Neutrophil (primary cell): ENCODE measurements around the gene ERRFI1.

Experiments used
- H3K27ac ChIP-seq: fragments of 200-600 bp; sonication (generic); 2 replicates; pipeline ENCODE4 v1.5.1; 2016; ENCODE audit warnings: mild to moderate bottlenecking, moderate library complexity
- H3K27me3 ChIP-seq: fragments of 200-600 bp; sonication (generic); 2 replicates; pipeline ENCODE4 v1.6.0; 2016; ENCODE audit warnings: mild to moderate bottlenecking
- H3K36me3 ChIP-seq: fragments of 200-600 bp; sonication (generic); 2 replicates; pipeline ENCODE4 v1.5.1; 2017
- H3K4me1 ChIP-seq, 2 experiments: fragments of 200-600 bp in 1 of 2; sonication (generic) in 1 of 2; 1 replicate in 1 of 2; 2 replicates in 1 of 2; pipeline versions ENCODE4 v1.5.1 to v1.6.1; 2013 to 2016; ENCODE audit warnings: low read depth in 1 of 2, low read length in 1 of 2, mild to moderate bottlenecking in 1 of 2, moderate library complexity in 1 of 2; ENCODE audit not compliant: control insufficient read depth in 1 of 2, insufficient read depth in 1 of 2
- H3K4me3 ChIP-seq, 2 experiments: fragments of 200-600 bp in 1 of 2; sonication (generic) in 1 of 2; 1 replicate in 1 of 2; 2 replicates in 1 of 2; pipeline ENCODE4 v1.5.1; 2013 to 2016; ENCODE audit warnings: low read depth in 1 of 2, low read length in 1 of 2, mild to moderate bottlenecking in 1 of 2, moderate library complexity in 1 of 2
- H3K9me3 ChIP-seq: fragments of 200-600 bp; sonication (generic); 2 replicates; pipeline ENCODE4 v1.5.1; 2016
- TF ChIP-seq, protein P1 (sequence below): fragments of 200-600 bp; sonication (generic); IDR thresholded peaks from 2 replicates; pipeline ENCODE4 v1.5.1; 2016; ENCODE audit warnings: antibody characterized with exemption

The ERRFI1 gene

DNA sequence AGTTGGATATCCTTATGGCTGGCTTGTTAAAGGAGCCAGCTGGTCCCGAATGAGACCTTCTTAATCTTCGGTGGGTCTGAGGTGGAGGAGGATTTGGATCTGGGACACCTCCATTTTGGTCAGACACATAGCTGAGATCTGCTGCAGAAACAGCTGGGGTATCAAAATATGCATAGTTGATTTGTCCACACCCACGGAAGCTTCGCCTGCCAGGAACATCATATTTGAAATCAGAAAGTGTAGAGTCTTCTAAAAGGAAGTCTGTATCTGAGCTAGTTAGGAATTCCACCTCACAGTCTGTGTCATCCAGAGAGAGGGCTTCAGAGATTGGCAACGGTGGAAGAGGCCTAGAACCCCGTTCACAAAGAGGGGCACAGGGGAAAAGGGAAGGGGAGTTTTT is 12.3 kb downstream of the ERRFI1 start:
- H3K9me3 ChIP-seq, result no peaks in the 10 kb centered on the region
- no peak overlapping the region for H3K27ac ChIP-seq
- peaks cover 47% of the 10 kb centered on the region for H3K27me3 ChIP-seq
- no peak overlapping the region for H3K4me3 ChIP-seq
- TF ChIP-seq, protein P1, sequence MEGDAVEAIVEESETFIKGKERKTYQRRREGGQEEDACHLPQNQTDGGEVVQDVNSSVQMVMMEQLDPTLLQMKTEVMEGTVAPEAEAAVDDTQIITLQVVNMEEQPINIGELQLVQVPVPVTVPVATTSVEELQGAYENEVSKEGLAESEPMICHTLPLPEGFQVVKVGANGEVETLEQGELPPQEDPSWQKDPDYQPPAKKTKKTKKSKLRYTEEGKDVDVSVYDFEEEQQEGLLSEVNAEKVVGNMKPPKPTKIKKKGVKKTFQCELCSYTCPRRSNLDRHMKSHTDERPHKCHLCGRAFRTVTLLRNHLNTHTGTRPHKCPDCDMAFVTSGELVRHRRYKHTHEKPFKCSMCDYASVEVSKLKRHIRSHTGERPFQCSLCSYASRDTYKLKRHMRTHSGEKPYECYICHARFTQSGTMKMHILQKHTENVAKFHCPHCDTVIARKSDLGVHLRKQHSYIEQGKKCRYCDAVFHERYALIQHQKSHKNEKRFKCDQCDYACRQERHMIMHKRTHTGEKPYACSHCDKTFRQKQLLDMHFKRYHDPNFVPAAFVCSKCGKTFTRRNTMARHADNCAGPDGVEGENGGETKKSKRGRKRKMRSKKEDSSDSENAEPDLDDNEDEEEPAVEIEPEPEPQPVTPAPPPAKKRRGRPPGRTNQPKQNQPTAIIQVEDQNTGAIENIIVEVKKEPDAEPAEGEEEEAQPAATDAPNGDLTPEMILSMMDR, result no peak
- H3K4me1 ChIP-seq, result no peaks in the 10 kb centered on the region
- no peaks in the 10 kb centered on the region for H3K36me3 ChIP-seq

DNA sequence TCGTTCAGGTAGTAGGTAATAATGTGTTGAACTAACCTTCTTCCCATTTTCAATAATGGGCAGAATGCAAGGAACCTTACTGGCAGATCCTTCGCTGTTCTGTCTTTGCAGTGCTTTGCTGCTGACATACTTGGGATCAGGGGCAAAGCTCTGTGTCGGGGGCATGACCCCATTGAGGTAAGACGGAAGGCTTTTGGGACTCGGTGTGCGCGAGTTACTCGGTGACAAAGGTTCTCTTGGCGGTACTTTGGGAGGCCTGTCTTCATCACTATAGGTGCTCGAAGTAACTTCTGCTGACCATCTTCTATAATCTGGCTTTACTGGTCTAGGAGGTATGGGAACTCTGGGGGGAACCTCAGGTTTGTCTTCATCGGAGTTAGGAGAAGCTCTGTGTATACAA is 12.7 kb downstream of the ERRFI1 start:
- no peak overlapping the region for H3K27ac ChIP-seq
- no peaks in the 10 kb centered on the region for H3K9me3 ChIP-seq
- H3K4me3 ChIP-seq, result no peak overlapping the region
- TF ChIP-seq, protein P1, result no peak
- H3K4me1 ChIP-seq, result no peaks in the 10 kb centered on the region
- H3K27me3 ChIP-seq, result peaks cover 43% of the 10 kb centered on the region
- H3K36me3 ChIP-seq, result no peaks in the 10 kb centered on the region

DNA sequence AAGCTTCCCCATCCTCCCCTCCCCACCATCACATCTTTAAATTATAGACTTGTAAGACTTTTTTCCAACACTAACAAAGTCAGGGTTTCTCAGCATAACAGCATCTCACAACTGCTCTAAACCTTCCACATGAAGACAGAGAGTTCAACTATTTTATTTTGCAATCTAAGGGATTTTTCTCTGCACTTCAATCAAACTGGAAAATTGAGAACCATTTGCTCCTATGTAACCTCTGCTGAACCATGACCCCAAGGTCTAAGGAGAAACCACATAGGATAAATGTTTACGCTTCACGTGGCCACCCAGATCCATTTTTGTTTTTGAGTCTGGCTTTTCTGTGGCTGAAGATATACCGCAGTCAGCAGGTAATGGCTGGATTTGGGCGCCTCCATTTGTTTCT is 13.2 kb downstream of the ERRFI1 start:
- H3K4me3 ChIP-seq, result no peak overlapping the region
- H3K36me3 ChIP-seq, result no peaks in the 10 kb centered on the region
- no peaks in the 10 kb centered on the region for H3K9me3 ChIP-seq
- no peaks in the 10 kb centered on the region for H3K4me1 ChIP-seq
- TF ChIP-seq, protein P1, result no peak
- no peak overlapping the region for H3K27ac ChIP-seq
- H3K27me3 ChIP-seq, result peaks cover 39% of the 10 kb centered on the region

DNA sequence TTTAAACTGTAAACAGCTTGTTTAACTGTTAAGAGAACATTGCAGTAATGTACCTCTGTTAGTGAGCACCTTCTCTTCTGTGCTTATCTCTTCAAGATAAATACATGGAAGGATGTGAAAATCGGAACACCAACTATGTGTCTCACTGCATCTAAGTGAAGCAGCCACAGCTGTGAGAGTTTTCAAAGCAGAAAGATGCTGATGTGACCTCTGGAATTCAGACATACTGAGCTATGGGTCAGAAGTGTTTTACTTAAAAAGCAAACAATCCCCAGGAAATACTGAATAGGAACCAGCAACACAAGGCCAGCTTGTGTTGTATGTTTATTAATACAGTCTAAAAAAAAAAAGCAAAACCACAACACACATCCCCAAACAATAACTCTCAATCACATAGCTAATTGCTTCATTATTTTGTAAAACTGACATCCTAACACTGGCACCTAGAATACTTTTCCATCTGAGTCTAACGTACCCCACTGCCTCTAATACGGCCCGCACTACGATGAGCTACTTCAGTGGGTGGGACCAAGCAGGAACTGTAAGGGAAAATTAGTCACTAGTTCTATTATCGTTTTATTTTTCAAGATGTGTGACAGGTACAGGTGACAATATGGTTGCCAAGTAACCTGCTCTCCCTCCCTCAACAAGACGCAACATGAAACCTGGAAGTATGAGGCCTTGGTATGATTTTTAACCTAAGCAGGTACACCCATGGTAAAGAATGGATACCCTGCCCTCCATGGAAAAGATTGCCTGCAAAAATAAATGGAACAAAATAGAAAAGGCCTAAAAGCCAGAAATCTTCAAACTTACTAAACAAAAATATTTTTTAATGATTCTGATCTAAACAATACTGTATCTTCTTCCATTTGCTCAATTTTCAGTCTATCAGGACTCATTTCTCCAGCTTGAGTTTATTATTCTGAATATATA is 13.9 kb downstream of the ERRFI1 start:
- H3K27me3 ChIP-seq, result peaks cover 31% of the 10 kb centered on the region
- TF ChIP-seq, protein P1, result no peak
- H3K4me1 ChIP-seq, result no peaks in the 10 kb centered on the region
- no peak overlapping the region for H3K4me3 ChIP-seq
- H3K9me3 ChIP-seq, result no peaks in the 10 kb centered on the region
- no peaks in the 10 kb centered on the region for H3K36me3 ChIP-seq
- H3K27ac ChIP-seq, result no peak overlapping the region

DNA sequence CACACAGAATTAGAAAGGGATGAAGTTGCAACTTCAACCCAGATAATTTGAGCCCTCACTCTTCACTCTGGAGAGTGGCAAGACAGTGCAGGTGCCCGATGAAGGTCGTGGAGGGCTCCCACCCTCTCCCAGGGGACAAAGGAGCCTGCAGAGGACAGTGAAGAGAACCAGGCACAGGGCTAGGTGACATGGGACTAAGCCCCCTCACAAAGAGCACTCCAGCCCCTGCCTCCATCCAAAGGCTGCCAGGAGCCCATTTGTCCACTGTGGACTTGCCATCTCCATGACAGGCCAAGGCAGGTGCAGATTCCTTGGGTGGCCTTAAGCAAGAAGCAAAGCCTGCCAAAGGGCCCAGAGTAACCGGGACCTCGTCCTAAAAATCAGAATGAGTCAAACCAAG is 15.1 kb downstream of the ERRFI1 start:
- H3K36me3 ChIP-seq, result no peaks in the 10 kb centered on the region
- H3K27me3 ChIP-seq, result peaks cover 20% of the 10 kb centered on the region
- H3K9me3 ChIP-seq, result no peaks in the 10 kb centered on the region
- TF ChIP-seq, protein P1, result no peak
- no peak overlapping the region for H3K27ac ChIP-seq
- no peaks in the 10 kb centered on the region for H3K4me1 ChIP-seq
- H3K4me3 ChIP-seq, result no peak overlapping the region
